Neural cell (in vitro differentiated cells): ENCODE results near the gene USP37. TPM values are rescaled to one million over a fixed set of nuclear protein-coding genes. Genes with fewer than 3 reads are reported as not detected.

Source experiments
- H2AFZ ChIP-seq: fragments of 200-600, 300-800 bp; sonication (generic), shearing (Covaris generic); 2 replicates; pipeline ENCODE4 v1.6.0; 2014; ENCODE audit warnings: low read depth, mild to moderate bottlenecking, antibody characterized with exemption, low read length, moderate library complexity
- H3F3A ChIP-seq: fragments of 200-600 bp; shearing (Covaris generic); 2 replicates; pipeline ENCODE4 v1.6.1; 2016; ENCODE audit warnings: mild to moderate bottlenecking, moderate library complexity, mixed read lengths, antibody characterized with exemption, low read length; ENCODE audit not compliant: insufficient read depth, poor library complexity, severe bottlenecking
- H3K27ac ChIP-seq: fragments of 200-600, 300-800 bp; sonication (generic), shearing (Covaris generic); 2 replicates; pipeline ENCODE4 v1.5.1; 2014; ENCODE audit warnings: mild to moderate bottlenecking, low read length, moderate library complexity
- H3K27me3 ChIP-seq: fragments of 300-800, 200-600 bp; sonication (generic), shearing (Covaris generic); 2 replicates; pipeline ENCODE4 v1.6.0; 2014; ENCODE audit warnings: mild to moderate bottlenecking, low read depth, low read length, moderate library complexity; ENCODE audit not compliant: insufficient read depth
- H3K36me3 ChIP-seq: fragments of 300-800, 200-600 bp; sonication (generic), shearing (Covaris generic); 2 replicates; pipeline ENCODE4 v1.5.1; 2014; ENCODE audit warnings: mild to moderate bottlenecking, antibody characterized with exemption, low read length, moderate library complexity; ENCODE audit not compliant: insufficient read depth
- H3K4me2 ChIP-seq: fragments of 300-800, 200-600 bp; sonication (generic), shearing (Covaris generic); 2 replicates; pipeline ENCODE4 v1.6.0; 2014; ENCODE audit warnings: mild to moderate bottlenecking, low read length
- H3K4me3 ChIP-seq: fragments of 300-800, 200-600 bp; sonication (generic), shearing (Covaris generic); 2 replicates; pipeline ENCODE4 v1.5.1; 2014; ENCODE audit warnings: mild to moderate bottlenecking, low read length, moderate library complexity
- H3K79me2 ChIP-seq: fragments of 200-600 bp; shearing (Covaris generic); replicated peaks from 2 replicates; pipeline ENCODE4 v1.6.0; 2014; ENCODE audit warnings: mild to moderate bottlenecking, low read length, moderate library complexity; ENCODE audit not compliant: insufficient read depth
- H3K9ac ChIP-seq: fragments of 300-800, 200-600 bp; sonication (generic), shearing (Covaris generic); 2 replicates; pipeline ENCODE4 v1.6.1; 2016; ENCODE audit warnings: mild to moderate bottlenecking, low read length, mixed read lengths
- H3K9me2 ChIP-seq: fragments of 200-600 bp; shearing (Covaris generic); 2 replicates; pipeline ENCODE4 v1.6.1; 2016; ENCODE audit warnings: mild to moderate bottlenecking, low read length, mixed read lengths; ENCODE audit not compliant: insufficient read depth
- H3K9me3 ChIP-seq: fragments of 200-600, 300-800 bp; sonication (generic), shearing (Covaris generic); 2 replicates; pipeline ENCODE4 v1.6.1; 2016; ENCODE audit warnings: mild to moderate bottlenecking, mixed run types, low read length, moderate library complexity, mixed read lengths
- H4K20me1 ChIP-seq: fragments of 200-600 bp; shearing (Covaris generic); 2 replicates; pipeline ENCODE4 v1.6.1; 2016; ENCODE audit warnings: mild to moderate bottlenecking, mixed run types; ENCODE audit not compliant: insufficient read depth
- CTCF ChIP-seq: fragments of 450-650 bp; IDR thresholded peaks from 2 replicates; pipeline ENCODE4 v1.5.1; 2014; ENCODE audit warnings: antibody characterized with exemption, mild to moderate bottlenecking, moderate library complexity; ENCODE audit not compliant: poor library complexity, severe bottlenecking
- EP300 ChIP-seq: fragments of 450-650 bp; conservative IDR thresholded peaks from 2 replicates; pipeline ENCODE4 v1.6.1; 2014; ENCODE audit warnings: antibody characterized with exemption, mild to moderate bottlenecking, moderate library complexity; ENCODE audit not compliant: poor library complexity, severe bottlenecking
- EZH2 ChIP-seq: fragments of 200-600, 300-800 bp; shearing (Covaris generic), sonication (generic); IDR thresholded peaks from 2 replicates; pipeline ENCODE4 v1.6.1; 2014; ENCODE audit warnings: antibody characterized with exemption, low read length, borderline replicate concordance, mild to moderate bottlenecking; ENCODE audit not compliant: insufficient read depth, poor library complexity, severe bottlenecking
- MXI1 ChIP-seq: fragments of 450-650 bp; conservative IDR thresholded peaks from 2 replicates; pipeline ENCODE4 v1.6.1; 2014; ENCODE audit warnings: antibody characterized with exemption, mild to moderate bottlenecking; ENCODE audit not compliant: poor library complexity, severe bottlenecking
- POLR2AphosphoS5 ChIP-seq: IDR thresholded peaks from 2 replicates; pipeline ENCODE4 v1.6.1; 2012
- RAD21 ChIP-seq: fragments of 450-650 bp; conservative IDR thresholded peaks from 2 replicates; pipeline ENCODE4 v1.6.1; 2014; ENCODE audit warnings: antibody characterized with exemption, mild to moderate bottlenecking, moderate library complexity
- SMC3 ChIP-seq: fragments of 450-650 bp; conservative IDR thresholded peaks from 2 replicates; pipeline ENCODE4 v1.6.1; 2014; ENCODE audit warnings: antibody characterized with exemption, mild to moderate bottlenecking, moderate library complexity; ENCODE audit not compliant: poor library complexity
- TAF1 ChIP-seq: IDR thresholded peaks from 2 replicates; pipeline ENCODE4 v1.6.1; 2012; ENCODE audit warnings: low read depth
- polyA plus RNA-seq: library from polyadenylated mRNA; depleted of rRNA; stranded (reverse); fragments of >200 nt; gene quantifications from 2 replicates; pipeline ENCODE4 v1.2.3, GENCODE V29; 2014
- TF ChIP-seq, protein P1 (sequence below): IDR thresholded peaks from 2 replicates; pipeline ENCODE4 v1.6.1; 2012; ENCODE audit warnings: borderline replicate concordance

Gene USP37
- polyA plus RNA-seq, 1 donor from 2014 or later: 16.5 TPM

- Histone ChIP-seq H3K27me3 (no peaks in the 10 kb centered on the region), H3K9me2 (no peaks in the 10 kb centered on the region), H2AFZ (no peak overlapping the region), H3K9me3 (no peaks in the 10 kb centered on the region), H3K27ac (no peak overlapping the region), H3K36me3 (no peaks in the 10 kb centered on the region), H3K9ac (no peak overlapping the region), H3K4me2 (no peak overlapping the region), H3K4me3 (no peak overlapping the region), H4K20me1 (no peaks in the 10 kb centered on the region), H3K79me2 (no peaks in the 10 kb centered on the region), H3F3A (no peaks in the 10 kb centered on the region)
- no peak for TF ChIP-seq POLR2AphosphoS5
- no peak for TF ChIP-seq MXI1
- TF ChIP-seq EZH2: no peak
- no peak for TF ChIP-seq RAD21
- TF ChIP-seq, protein P1, sequence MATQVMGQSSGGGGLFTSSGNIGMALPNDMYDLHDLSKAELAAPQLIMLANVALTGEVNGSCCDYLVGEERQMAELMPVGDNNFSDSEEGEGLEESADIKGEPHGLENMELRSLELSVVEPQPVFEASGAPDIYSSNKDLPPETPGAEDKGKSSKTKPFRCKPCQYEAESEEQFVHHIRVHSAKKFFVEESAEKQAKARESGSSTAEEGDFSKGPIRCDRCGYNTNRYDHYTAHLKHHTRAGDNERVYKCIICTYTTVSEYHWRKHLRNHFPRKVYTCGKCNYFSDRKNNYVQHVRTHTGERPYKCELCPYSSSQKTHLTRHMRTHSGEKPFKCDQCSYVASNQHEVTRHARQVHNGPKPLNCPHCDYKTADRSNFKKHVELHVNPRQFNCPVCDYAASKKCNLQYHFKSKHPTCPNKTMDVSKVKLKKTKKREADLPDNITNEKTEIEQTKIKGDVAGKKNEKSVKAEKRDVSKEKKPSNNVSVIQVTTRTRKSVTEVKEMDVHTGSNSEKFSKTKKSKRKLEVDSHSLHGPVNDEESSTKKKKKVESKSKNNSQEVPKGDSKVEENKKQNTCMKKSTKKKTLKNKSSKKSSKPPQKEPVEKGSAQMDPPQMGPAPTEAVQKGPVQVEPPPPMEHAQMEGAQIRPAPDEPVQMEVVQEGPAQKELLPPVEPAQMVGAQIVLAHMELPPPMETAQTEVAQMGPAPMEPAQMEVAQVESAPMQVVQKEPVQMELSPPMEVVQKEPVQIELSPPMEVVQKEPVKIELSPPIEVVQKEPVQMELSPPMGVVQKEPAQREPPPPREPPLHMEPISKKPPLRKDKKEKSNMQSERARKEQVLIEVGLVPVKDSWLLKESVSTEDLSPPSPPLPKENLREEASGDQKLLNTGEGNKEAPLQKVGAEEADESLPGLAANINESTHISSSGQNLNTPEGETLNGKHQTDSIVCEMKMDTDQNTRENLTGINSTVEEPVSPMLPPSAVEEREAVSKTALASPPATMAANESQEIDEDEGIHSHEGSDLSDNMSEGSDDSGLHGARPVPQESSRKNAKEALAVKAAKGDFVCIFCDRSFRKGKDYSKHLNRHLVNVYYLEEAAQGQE: no peak
- TF ChIP-seq CTCF: no peak
These were observed 136.3 kb downstream of the USP37 start for GRCh38 chr2:218431878-218432277.

DNA sequence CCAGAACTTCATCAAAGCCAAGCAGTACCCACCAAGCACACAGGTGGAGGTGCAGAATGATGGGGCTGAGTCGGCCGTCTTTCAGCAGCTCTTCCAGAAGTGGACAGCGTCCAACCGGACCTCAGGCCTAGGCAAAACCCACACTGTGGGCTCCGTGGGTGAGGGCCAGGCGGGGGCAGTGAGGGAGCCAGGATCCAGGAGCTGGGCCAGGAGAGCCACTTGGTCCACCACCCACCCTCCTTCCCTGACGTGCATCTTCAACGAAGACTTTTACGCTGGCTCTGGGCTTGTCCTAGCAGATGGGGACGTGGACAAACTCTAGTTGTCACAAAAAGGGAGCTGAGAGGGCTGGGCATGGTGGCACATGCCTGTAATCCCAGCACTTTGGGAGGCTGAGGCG lies 137.4 kb downstream of the USP37 start:
- Histone ChIP-seq H3K79me2 (no peaks in the 10 kb centered on the region), H3F3A (no peaks in the 10 kb centered on the region), H3K27ac (no peak overlapping the region), H3K4me3 (no peak overlapping the region), H2AFZ (no peak overlapping the region), H3K27me3 (no peaks in the 10 kb centered on the region), H3K9ac (no peak overlapping the region), H3K9me2 (no peaks in the 10 kb centered on the region), H3K4me2 (no peak overlapping the region), H3K9me3 (no peaks in the 10 kb centered on the region), H3K36me3 (no peaks in the 10 kb centered on the region), H4K20me1 (no peaks in the 10 kb centered on the region)
- TF ChIP-seq EZH2: no peak
- TF ChIP-seq, protein P1: no peak
- TF ChIP-seq SMC3: no peak
- no peak for TF ChIP-seq MXI1
- no peak for TF ChIP-seq POLR2AphosphoS5
- TF ChIP-seq TAF1: no peak
- no peak for TF ChIP-seq RAD21
- no peak for TF ChIP-seq EP300
- TF ChIP-seq CTCF: no peak
